Upper lobe of left lung (tissue), 6 donors: Measurements from ENCODE around the gene CRKL. TPM values are rescaled to one million over a fixed set of nuclear protein-coding genes. Genes with fewer than 3 reads are reported as not detected.

Experiments used
- ATAC-seq, 2 donors: fragments of 200-7000 bp; cut with Tn5 transposase; one replicate each; pipeline ENCODE4 v1.9.1; 2022; ENCODE audit warnings: mild to moderate bottlenecking in 2 of 2, moderate library complexity in 2 of 2; ENCODE audit not compliant: low FRiP score in 2 of 2
- DNase-seq, 2 donors: peaks; one replicate each; pipeline ENCODE4 v3.0.0-alpha.2; 2019 to 2020
- H3K27ac ChIP-seq, 4 donors: fragments of 200-600 bp; sonication (generic); one replicate each; pipeline ENCODE4 v1.5.1; 2016 to 2019
- H3K27me3 ChIP-seq, 4 donors: fragments of 200-600 bp; sonication (generic); one replicate each; pipeline ENCODE4 v1.5.1; 2017 to 2019
- H3K36me3 ChIP-seq, 4 donors: fragments of 200-600 bp; sonication (generic); one replicate each; pipeline ENCODE4 v1.5.1; 2016 to 2019
- H3K4me1 ChIP-seq, 4 donors: fragments of 200-600 bp; sonication (generic); one replicate each; pipeline ENCODE4 v1.5.1; 2018 to 2019
- H3K4me3 ChIP-seq, 4 donors: fragments of 200-600 bp; sonication (generic); one replicate each; pipeline ENCODE4 v1.5.1; 2017 to 2019; ENCODE audit warnings: mild to moderate bottlenecking in 2 of 4, moderate library complexity in 1 of 4
- H3K9me3 ChIP-seq, 4 donors: fragments of 200-600 bp; sonication (generic); one replicate each; pipeline ENCODE4 v1.5.1; 2018 to 2019
- CTCF ChIP-seq, 6 experiments: fragments of 450-650 bp in 4 of 6; fragments of 200-600 bp in 2 of 6; sonication (generic) in 2 of 6; IDR thresholded peaks; one replicate each; pipeline ENCODE4 v1.5.1; 2016 to 2019; ENCODE audit warnings: antibody characterized with exemption in 6 of 6
- EP300 ChIP-seq, 4 donors: sonication (generic); formaldehyde crosslinking; IDR thresholded peaks; one replicate each; pipeline ENCODE4 v1.5.1; 2017; ENCODE audit warnings: antibody characterized with exemption in 4 of 4, control low read depth in 2 of 4
- POLR2A ChIP-seq, 4 donors: fragments of 450-650 bp; IDR thresholded peaks; one replicate each; pipeline ENCODE4 v1.5.1; 2016 to 2017; ENCODE audit warnings: antibody characterized with exemption in 4 of 4, mild to moderate bottlenecking in 2 of 4
- POLR2AphosphoS5 ChIP-seq, 2 donors: sonication (generic); formaldehyde crosslinking; IDR thresholded peaks; one replicate each; pipeline ENCODE4 v1.5.1; 2017; ENCODE audit warnings: antibody characterized with exemption in 2 of 2
- WGBS, 2 donors: methylation state at CpG; one replicate each; pipeline ENCODE4 v1.1.5; 2017 to 2018; 5-methylcytosine and 5-hydroxymethylcytosine counted together
- total RNA-seq, 6 donors: library from RNA; depleted of rRNA in 4 of 6; stranded (reverse); fragments of >200 nt in 4 of 6; gene quantifications; one replicate each; pipeline versions ENCODE4 v1.1.0 to v1.2.1, GENCODE V29; 2016 to 2021
- donor health status: DM: no; HTN: no; CAD: no; lungs with moderate emphysema.
- donor health status: DM: no; HTN: yes; CAD: no; lungs with severe emphysema.

The CRKL gene
- total RNA-seq, 6 donors from 2014 or later = 35.6 to 65.4 (median 53.4) TPM

- H3K4me3 ChIP-seq = no peak overlapping the region
- no peaks in the 10 kb centered on the region for H3K27me3 ChIP-seq
- no peaks in the 10 kb centered on the region for H3K36me3 ChIP-seq
- WGBS, 2 donors = 74 to 78% methylated on average over 9 to 11 of the region's 11 CpGs
- no peak for TF ChIP-seq POLR2AphosphoS5 (IDR thresholded peaks at IDR 0.05)
- TF ChIP-seq CTCF (IDR thresholded peaks at IDR 0.05) = no peak
- no peak for TF ChIP-seq POLR2A (IDR thresholded peaks at IDR 0.05)
- TF ChIP-seq EP300 (IDR thresholded peaks at IDR 0.05) = no peak
- H3K9me3 ChIP-seq = peaks cover 0 to 9% (median 1%) of the 10 kb centered on the region in 4 donors
- peaks cover 18 to 28% (median 20%) of the 10 kb centered on the region in 4 donors for H3K4me1 ChIP-seq
- H3K27ac ChIP-seq = no peak overlapping the region
- DNase-seq = peak in 1 of 2 donors; percentile 36
- no peak for ATAC-seq
These were observed 59.8 kb downstream of the CRKL start for GRCh38 chr22:20977019-20977418.

DNA sequence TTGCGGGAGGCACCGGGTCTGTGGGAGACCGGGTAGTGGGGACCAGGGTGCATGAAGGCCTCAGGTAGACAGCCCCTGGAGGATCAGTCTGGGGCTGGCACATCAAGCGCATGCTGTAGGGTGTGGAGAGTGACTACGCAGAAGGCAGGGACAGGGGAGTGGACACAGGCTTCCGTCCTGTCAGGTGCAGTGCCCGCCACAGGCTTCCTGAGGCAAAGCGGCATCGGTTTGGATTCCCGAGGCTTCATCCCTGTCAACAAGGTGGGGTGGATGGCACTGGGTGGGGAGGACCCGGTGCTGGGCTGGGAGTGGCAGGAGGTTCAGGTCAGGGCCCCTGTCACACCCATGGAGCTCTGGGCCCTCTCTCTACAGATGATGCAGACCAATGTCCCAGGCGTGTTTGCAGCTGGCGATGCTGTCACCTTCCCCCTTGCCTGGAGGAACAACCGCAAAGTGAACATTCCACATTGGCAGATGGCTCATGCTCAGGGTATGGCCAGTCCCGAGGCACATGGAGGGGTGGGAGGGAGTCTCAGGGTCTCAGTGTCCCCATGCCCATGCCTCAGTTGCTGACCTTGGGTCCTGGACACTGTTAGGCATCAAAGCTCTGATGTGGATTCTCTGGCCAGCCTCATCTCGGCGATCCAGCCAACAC, 60.4 kb downstream of the CRKL start:
- ATAC-seq (no peak), DNase-seq (peak in 1 of 2 donors; percentile 56)
- H3K27ac ChIP-seq = no peak overlapping the region
- no peak for TF ChIP-seq POLR2A (IDR thresholded peaks at IDR 0.05)
- no peak for TF ChIP-seq POLR2AphosphoS5 (IDR thresholded peaks at IDR 0.05)
- no peak for TF ChIP-seq EP300 (IDR thresholded peaks at IDR 0.05)
- TF ChIP-seq CTCF (IDR thresholded peaks at IDR 0.05) = no peak
- no peaks in the 10 kb centered on the region for H3K36me3 ChIP-seq
- no peak overlapping the region for H3K4me3 ChIP-seq
- peaks cover 19 to 31% (median 20%) of the 10 kb centered on the region in 4 donors for H3K4me1 ChIP-seq
- no peaks in the 10 kb centered on the region for H3K27me3 ChIP-seq
- H3K9me3 ChIP-seq = peaks cover 0 to 9% (median 1%) of the 10 kb centered on the region in 4 donors
- WGBS, 2 donors = 82 to 91% methylated on average over 12 to 17 of the region's 17 CpGs

GRCh38 chr22:20978419-20978818, 61.2 kb downstream of the CRKL start:
- H3K27ac ChIP-seq = no peak overlapping the region
- DNase-seq (no peak), ATAC-seq (no peak)
- H3K9me3 ChIP-seq = peaks cover 0 to 9% (median 1%) of the 10 kb centered on the region in 4 donors
- H3K36me3 ChIP-seq = no peaks in the 10 kb centered on the region
- TF ChIP-seq POLR2AphosphoS5 (IDR thresholded peaks at IDR 0.05) (no peak), CTCF (IDR thresholded peaks at IDR 0.05) (no peak), POLR2A (IDR thresholded peaks at IDR 0.05) (no peak), EP300 (IDR thresholded peaks at IDR 0.05) (no peak)
- peaks cover 26 to 38% (median 27%) of the 10 kb centered on the region in 4 donors for H3K4me1 ChIP-seq
- no peak overlapping the region for H3K4me3 ChIP-seq
- H3K27me3 ChIP-seq = no peaks in the 10 kb centered on the region
- 90 to 91% methylated on average over 2 of the region's 2 CpGs for WGBS, 2 donors

DNA sequence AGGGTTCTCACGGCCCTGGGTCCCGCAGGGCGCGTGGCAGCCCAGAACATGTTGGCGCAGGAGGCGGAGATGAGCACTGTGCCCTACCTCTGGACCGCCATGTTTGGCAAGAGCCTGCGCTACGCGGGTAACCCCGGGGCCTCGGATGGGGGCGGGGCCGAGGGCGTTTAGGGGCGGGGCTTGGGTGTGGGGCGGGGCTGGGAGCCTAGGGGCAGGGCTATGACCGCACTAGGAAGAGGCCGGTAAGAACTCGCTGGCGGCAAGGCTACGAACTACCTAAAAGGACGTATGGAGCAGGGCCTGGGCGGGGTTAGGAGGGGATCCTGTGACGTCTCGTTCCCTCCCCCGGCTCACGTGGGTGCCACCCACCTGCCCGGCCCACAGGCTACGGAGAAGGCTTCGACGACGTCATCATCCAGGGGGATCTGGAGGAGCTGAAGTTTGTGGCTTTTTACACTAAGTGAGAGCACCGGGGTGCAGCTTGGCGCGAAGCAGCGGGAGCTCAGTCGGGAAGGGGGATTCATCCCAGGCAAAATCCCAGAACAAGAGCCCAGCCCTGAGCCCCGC, 62.1 kb downstream of the CRKL start:
- Histone ChIP-seq H3K4me1 (peaks cover 26 to 42% (median 30%) of the 10 kb centered on the region in 4 donors), H3K27me3 (no peaks in the 10 kb centered on the region), H3K27ac (no peak overlapping the region), H3K9me3 (peaks cover 0 to 9% (median 1%) of the 10 kb centered on the region in 4 donors), H3K4me3 (peak overlapping the region in 3 of 4 donors; percentile 16 to 41 (median 31)), H3K36me3 (no peaks in the 10 kb centered on the region)
- ATAC-seq (peak; percentile 35 to 72), DNase-seq (peak; percentile 89 to 91)
- TF ChIP-seq POLR2A (IDR thresholded peaks at IDR 0.05) (no peak), CTCF (IDR thresholded peaks at IDR 0.05) (peak in 1 of 6 experiments; percentile 8)
- WGBS, 2 donors = 0 to 14% methylated on average over 3 to 38 of the region's 39 CpGs
